ENCODE measurements around the gene FMN1.
"Not testable (repeated sequence)": the region's sequence is repeated elsewhere in the genome, so short reads cannot be mapped to it uniquely, and the experiment has no call there.

Gene FMN1

GRCh38 chr15:32951736-32952464 lies 242.6 kb downstream of the FMN1 start:
- in situ Hi-C loops (cut with HindIII; ENCODE audit: low sequenced_read_pairs), result no loop called here

GRCh38 chr15:32950051-32950450 lies 244.5 kb downstream of the FMN1 start:
- in situ Hi-C loops (cut with HindIII; ENCODE audit: low sequenced_read_pairs), result not testable (repeated sequence)

GRCh38 chr15:32946210-32946609 lies 248.3 kb downstream of the FMN1 start:
- in situ Hi-C loops (cut with HindIII; ENCODE audit: low sequenced_read_pairs), result no loop called here

- in situ Hi-C loops (cut with HindIII; ENCODE audit: low sequenced_read_pairs), result no loop called here
Observed at GRCh38 chr15:32944431-32944830, 250.1 kb downstream of the FMN1 start.

GRCh38 chr15:32943711-32944110 lies 250.8 kb downstream of the FMN1 start:
- in situ Hi-C loops (cut with HindIII; ENCODE audit: low sequenced_read_pairs), result no loop called here

- in situ Hi-C loops (cut with HindIII; ENCODE audit: low sequenced_read_pairs), result no loop called here
Observed at GRCh38 chr15:32942401-32942841, 252.1 kb downstream of the FMN1 start.

- in situ Hi-C loops (cut with HindIII; ENCODE audit: low sequenced_read_pairs), result no loop called here
Observed at GRCh38 chr15:32941823-32942222, 252.7 kb downstream of the FMN1 start.

- in situ Hi-C loops (cut with HindIII; ENCODE audit: low sequenced_read_pairs), result no loop called here
Observed at GRCh38 chr15:32936976-32937375, 257.5 kb downstream of the FMN1 start.

- in situ Hi-C loops (cut with HindIII; ENCODE audit: low sequenced_read_pairs), result no loop called here
Observed at GRCh38 chr15:32936283-32936918, 258.1 kb downstream of the FMN1 start.

- in situ Hi-C loops (cut with HindIII; ENCODE audit: low sequenced_read_pairs), result no loop called here
Observed at GRCh38 chr15:32935139-32935538, 259.4 kb downstream of the FMN1 start.

- in situ Hi-C loops (cut with HindIII; ENCODE audit: low sequenced_read_pairs), result no loop called here
Observed at GRCh38 chr15:32933236-32933635, 261.3 kb downstream of the FMN1 start.

- in situ Hi-C loops (cut with HindIII; ENCODE audit: low sequenced_read_pairs), result no loop called here
Observed at GRCh38 chr15:32928876-32929275, 265.6 kb downstream of the FMN1 start.

GRCh38 chr15:32927124-32927523 lies 267.4 kb downstream of the FMN1 start:
- in situ Hi-C loops (cut with HindIII; ENCODE audit: low sequenced_read_pairs), result no loop called here

GRCh38 chr15:32923176-32923575 lies 271.3 kb downstream of the FMN1 start:
- in situ Hi-C loops (cut with HindIII; ENCODE audit: low sequenced_read_pairs), result no loop called here

- in situ Hi-C loops (cut with HindIII; ENCODE audit: low sequenced_read_pairs), result no loop called here
Observed at GRCh38 chr15:32922541-32922940, 272.0 kb downstream of the FMN1 start.

GRCh38 chr15:32919749-32920414 lies 274.6 kb downstream of the FMN1 start:
- in situ Hi-C loops (cut with HindIII; ENCODE audit: low sequenced_read_pairs), result no loop called here

- in situ Hi-C loops (cut with HindIII; ENCODE audit: low sequenced_read_pairs), result no loop called here
Observed at GRCh38 chr15:32918547-32918946, 276.0 kb downstream of the FMN1 start.

- in situ Hi-C loops (cut with HindIII; ENCODE audit: low sequenced_read_pairs), result no loop called here
Observed at GRCh38 chr15:32910839-32911238, 283.7 kb downstream of the FMN1 start.

- in situ Hi-C loops (cut with HindIII; ENCODE audit: low sequenced_read_pairs), result no loop called here
Observed at GRCh38 chr15:32909431-32909830, 285.1 kb downstream of the FMN1 start.

- in situ Hi-C loops (cut with HindIII; ENCODE audit: low sequenced_read_pairs), result no loop called here
Observed at GRCh38 chr15:32908872-32909271, 285.6 kb downstream of the FMN1 start.

- in situ Hi-C loops (cut with HindIII; ENCODE audit: low sequenced_read_pairs), result no loop called here
Observed at GRCh38 chr15:32908135-32908801, 286.2 kb downstream of the FMN1 start.
